ENCODE results near the gene DHX38. TPM values are rescaled to one million over a fixed set of nuclear protein-coding genes. Genes with fewer than 3 reads are reported as not detected.

The DHX38 gene
- total RNA-seq, 4 donors from 2014 or later: 37.6 to 60.8 (median 52.8) TPM

- intact Hi-C loops (cut with DNase I; ENCODE audit: low total_unique reads): no loop called here
- Histone ChIP-seq H3K9me3 (no peaks in the 10 kb centered on the region), H3K4me3 (no peak overlapping the region), H3K27ac (no peak overlapping the region), H3K27me3 (no peaks in the 10 kb centered on the region), H3K4me1 (no peaks in the 10 kb centered on the region), H3K36me3 (no peaks in the 10 kb centered on the region)
- 96 to 100% methylated on average over 2 of the region's 2 CpGs for WGBS, 2 donors (ENCODE audit: low coverage in 1 of 2)
- no peak for DNase-seq
- in situ Hi-C loops (cut with MboI; ENCODE audit: low pct_ligation_motif_present in 1 of 4, low pct_unique_long_range_greater_than_20kb in 1 of 4, low sequenced_read_pairs in 3 of 4): loop anchor here in 1 of 4 donors (25.0 kb wide), 1 partner anchor 328 kb away; no protein-coding TSS in a partner anchor
- TF ChIP-seq CTCF (IDR thresholded peaks at IDR 0.05) (no peak), POLR2A (IDR thresholded peaks at IDR 0.05) (no peak), EP300 (IDR thresholded peaks at IDR 0.05; ENCODE audit: low read depth) (no peak), POLR2AphosphoS5 (IDR thresholded peaks at IDR 0.05) (no peak)
These were observed 40.9 kb downstream of the DHX38 start for GRCh38 chr16:72134507-72134906.

- Histone ChIP-seq H3K27me3 (no peaks in the 10 kb centered on the region), H3K27ac (no peak overlapping the region), H3K9me3 (no peaks in the 10 kb centered on the region), H3K36me3 (no peaks in the 10 kb centered on the region), H3K4me3 (no peak overlapping the region), H3K4me1 (no peaks in the 10 kb centered on the region)
- WGBS, 2 donors (ENCODE audit: low coverage in 1 of 2): 87 to 88% methylated on average over 3 to 15 of the region's 15 CpGs
- TF ChIP-seq POLR2A (IDR thresholded peaks at IDR 0.05) (no peak), POLR2AphosphoS5 (IDR thresholded peaks at IDR 0.05) (no peak), EP300 (IDR thresholded peaks at IDR 0.05; ENCODE audit: low read depth) (no peak)
- intact Hi-C loops (cut with DNase I; ENCODE audit: low total_unique reads): no loop called here
- in situ Hi-C loops (cut with MboI; ENCODE audit: low pct_ligation_motif_present in 1 of 4, low pct_unique_long_range_greater_than_20kb in 1 of 4, low sequenced_read_pairs in 3 of 4): loop anchor here in 1 of 4 donors (25.0 kb wide), 1 partner anchor 325 kb away; no protein-coding TSS in a partner anchor
- no peak for DNase-seq
These were observed 43.9 kb downstream of the DHX38 start for GRCh38 chr16:72137380-72138063.

GRCh38 chr16:72138064-72138572 lies 44.5 kb downstream of the DHX38 start:
- intact Hi-C loops (cut with DNase I; ENCODE audit: low total_unique reads): no loop called here
- WGBS, 2 donors (ENCODE audit: low coverage in 1 of 2): 87 to 100% methylated on average over 2 to 4 of the region's 4 CpGs
- TF ChIP-seq POLR2A (IDR thresholded peaks at IDR 0.05): no peak
- no peak for TF ChIP-seq EP300 (IDR thresholded peaks at IDR 0.05; ENCODE audit: low read depth)
- TF ChIP-seq CTCF (IDR thresholded peaks at IDR 0.05): no peak
- no peak for TF ChIP-seq POLR2AphosphoS5 (IDR thresholded peaks at IDR 0.05)
- Histone ChIP-seq H3K36me3 (no peaks in the 10 kb centered on the region), H3K27me3 (no peaks in the 10 kb centered on the region), H3K4me1 (no peaks in the 10 kb centered on the region), H3K9me3 (no peaks in the 10 kb centered on the region), H3K27ac (no peak overlapping the region), H3K4me3 (no peak overlapping the region)
- in situ Hi-C loops (cut with MboI; ENCODE audit: low pct_ligation_motif_present in 1 of 4, low pct_unique_long_range_greater_than_20kb in 1 of 4, low sequenced_read_pairs in 3 of 4): loop anchor here in 1 of 4 donors (25.0 kb wide), 1 partner anchor 324 kb away; no protein-coding TSS in a partner anchor
- DNase-seq: no peak

- Histone ChIP-seq H3K9me3 (no peaks in the 10 kb centered on the region), H3K27ac (no peak overlapping the region), H3K4me1 (no peaks in the 10 kb centered on the region), H3K4me3 (no peak overlapping the region), H3K36me3 (no peaks in the 10 kb centered on the region), H3K27me3 (no peaks in the 10 kb centered on the region)
- TF ChIP-seq EP300 (IDR thresholded peaks at IDR 0.05; ENCODE audit: low read depth): no peak
- TF ChIP-seq CTCF (IDR thresholded peaks at IDR 0.05): no peak
- DNase-seq: no peak
- intact Hi-C loops (cut with DNase I; ENCODE audit: low total_unique reads) (no loop called here), in situ Hi-C loops (cut with MboI; ENCODE audit: low pct_ligation_motif_present in 1 of 4, low pct_unique_long_range_greater_than_20kb in 1 of 4, low sequenced_read_pairs in 3 of 4) (loop anchor here in 1 of 4 donors (25.0 kb wide), 1 partner anchor 322 kb away; no protein-coding TSS in a partner anchor)
- 95 to 100% methylated on average over 2 of the region's 2 CpGs for WGBS, 2 donors (ENCODE audit: low coverage in 1 of 2)
These were observed 46.3 kb downstream of the DHX38 start for GRCh38 chr16:72139908-72140307.

All from transverse colon (tissue), 4 donors.